Measurements from ENCODE around the gene CBY1.
"Not testable (repeated sequence)": the region's sequence is repeated elsewhere in the genome, so short reads cannot be mapped to it uniquely, and the experiment has no call there.

Gene CBY1

DNA sequence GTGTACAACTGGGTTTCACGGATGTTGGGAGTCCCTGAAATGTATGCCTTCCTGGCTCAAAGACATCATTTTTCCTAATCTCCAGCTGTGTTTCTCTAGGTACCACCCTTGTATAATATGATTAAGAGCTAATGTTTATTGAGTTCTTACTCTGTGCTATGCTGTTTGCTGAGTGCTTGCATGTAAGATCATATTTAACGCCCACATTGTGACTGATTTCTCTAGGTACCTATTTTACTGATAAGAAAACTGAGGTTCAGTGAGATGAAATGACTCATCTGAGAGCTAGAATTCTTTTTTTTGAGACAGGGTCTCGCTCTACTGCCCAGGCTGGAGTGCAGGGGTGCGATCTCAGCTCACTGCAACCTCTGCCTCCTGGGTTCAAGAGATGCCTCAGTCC, 42.9 kb upstream of the CBY1 start:
- no peak for DNase-seq (ENCODE audit: extremely low read depth, low read depth)
- TF ChIP-seq, protein P1, sequence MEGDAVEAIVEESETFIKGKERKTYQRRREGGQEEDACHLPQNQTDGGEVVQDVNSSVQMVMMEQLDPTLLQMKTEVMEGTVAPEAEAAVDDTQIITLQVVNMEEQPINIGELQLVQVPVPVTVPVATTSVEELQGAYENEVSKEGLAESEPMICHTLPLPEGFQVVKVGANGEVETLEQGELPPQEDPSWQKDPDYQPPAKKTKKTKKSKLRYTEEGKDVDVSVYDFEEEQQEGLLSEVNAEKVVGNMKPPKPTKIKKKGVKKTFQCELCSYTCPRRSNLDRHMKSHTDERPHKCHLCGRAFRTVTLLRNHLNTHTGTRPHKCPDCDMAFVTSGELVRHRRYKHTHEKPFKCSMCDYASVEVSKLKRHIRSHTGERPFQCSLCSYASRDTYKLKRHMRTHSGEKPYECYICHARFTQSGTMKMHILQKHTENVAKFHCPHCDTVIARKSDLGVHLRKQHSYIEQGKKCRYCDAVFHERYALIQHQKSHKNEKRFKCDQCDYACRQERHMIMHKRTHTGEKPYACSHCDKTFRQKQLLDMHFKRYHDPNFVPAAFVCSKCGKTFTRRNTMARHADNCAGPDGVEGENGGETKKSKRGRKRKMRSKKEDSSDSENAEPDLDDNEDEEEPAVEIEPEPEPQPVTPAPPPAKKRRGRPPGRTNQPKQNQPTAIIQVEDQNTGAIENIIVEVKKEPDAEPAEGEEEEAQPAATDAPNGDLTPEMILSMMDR (IDR thresholded peaks at IDR 0.05; ENCODE audit: low read depth, low read length, missing control alignments) = no peak
- H3K4me3 ChIP-seq (replicated peaks; ENCODE audit: low read depth, low read length) = no peak overlapping the region

DNA sequence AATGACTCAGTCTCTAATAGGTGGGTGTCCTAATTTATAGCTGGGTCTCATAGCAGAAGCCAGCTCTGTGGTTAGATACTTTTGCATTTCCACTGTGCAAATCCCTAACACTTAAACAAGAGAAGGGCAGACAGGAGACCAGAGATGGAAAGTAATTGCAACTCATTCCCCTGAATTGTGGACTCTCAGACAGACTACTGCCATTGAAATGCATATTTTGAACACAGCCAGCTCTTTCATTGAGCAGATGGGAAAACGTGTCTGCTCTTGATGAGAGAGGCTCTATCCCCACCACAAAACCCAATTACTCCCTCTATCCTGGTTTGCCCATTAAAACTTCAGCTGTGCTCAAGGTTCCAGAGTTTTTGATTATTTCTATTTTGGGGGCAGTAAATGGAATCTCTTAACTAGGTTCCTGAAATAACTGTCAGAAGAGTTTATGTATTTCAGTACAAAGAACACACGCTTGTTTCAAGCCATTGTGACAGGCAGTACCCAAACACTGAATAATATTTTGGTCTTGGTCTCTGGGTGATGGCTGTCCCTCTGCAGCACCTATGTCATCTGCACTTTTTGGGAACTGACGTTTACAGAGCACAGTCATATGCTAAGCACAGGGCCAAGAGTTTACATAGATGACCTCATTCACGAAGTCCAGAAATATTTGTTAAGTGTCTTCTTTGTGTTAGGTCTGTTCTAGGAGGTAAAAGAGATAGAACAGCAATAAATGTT, 41.9 kb upstream of the CBY1 start:
- no peak for DNase-seq (ENCODE audit: extremely low read depth, low read depth)
- TF ChIP-seq, protein P1 (IDR thresholded peaks at IDR 0.05; ENCODE audit: low read depth, low read length, missing control alignments) = no peak
- no peak overlapping the region for H3K4me3 ChIP-seq (replicated peaks; ENCODE audit: low read depth, low read length)

DNA sequence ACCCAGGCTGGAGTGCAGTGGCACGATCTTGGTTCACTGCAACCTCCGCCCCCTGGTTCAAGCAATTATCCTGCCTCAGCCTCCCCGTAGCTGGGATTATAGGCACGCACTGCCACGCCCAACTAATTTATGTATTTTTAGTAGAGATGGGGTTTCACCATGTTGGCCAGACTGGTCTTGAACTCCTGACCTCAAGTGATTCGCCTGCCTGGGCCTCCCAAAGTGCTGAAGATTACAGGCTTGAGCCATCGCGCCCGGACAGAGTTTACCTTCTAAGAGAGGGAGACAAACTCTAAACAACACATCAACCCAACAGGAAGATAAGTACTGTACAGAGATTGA, 41.4 kb upstream of the CBY1 start:
- not testable (repeated sequence) for DNase-seq (ENCODE audit: extremely low read depth, low read depth); H3K4me3 ChIP-seq (replicated peaks; ENCODE audit: low read depth, low read length)

DNA sequence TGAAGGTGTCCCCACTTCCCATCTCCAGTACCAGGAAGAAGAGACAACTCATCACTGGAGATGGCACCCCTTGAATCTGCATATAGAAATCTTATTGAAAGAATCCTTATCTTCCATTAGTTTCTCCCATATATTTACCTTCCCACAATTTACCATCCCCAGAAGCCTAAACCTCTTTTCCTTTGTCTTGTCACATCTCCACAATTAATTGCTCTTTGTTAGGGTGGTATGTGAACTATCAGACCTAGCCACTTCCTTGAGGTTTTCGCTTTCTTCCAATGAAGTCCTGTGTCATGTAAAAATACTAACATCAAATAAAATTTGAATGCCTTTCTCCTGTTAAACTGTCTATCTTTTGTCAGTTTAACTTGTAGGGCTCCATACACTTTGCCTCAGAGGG, 38.2 kb upstream of the CBY1 start:
- no peak for DNase-seq (ENCODE audit: extremely low read depth, low read depth)
- TF ChIP-seq, protein P1 (IDR thresholded peaks at IDR 0.05; ENCODE audit: low read depth, low read length, missing control alignments) = no peak
- no peak overlapping the region for H3K4me3 ChIP-seq (replicated peaks; ENCODE audit: low read depth, low read length)

DNA sequence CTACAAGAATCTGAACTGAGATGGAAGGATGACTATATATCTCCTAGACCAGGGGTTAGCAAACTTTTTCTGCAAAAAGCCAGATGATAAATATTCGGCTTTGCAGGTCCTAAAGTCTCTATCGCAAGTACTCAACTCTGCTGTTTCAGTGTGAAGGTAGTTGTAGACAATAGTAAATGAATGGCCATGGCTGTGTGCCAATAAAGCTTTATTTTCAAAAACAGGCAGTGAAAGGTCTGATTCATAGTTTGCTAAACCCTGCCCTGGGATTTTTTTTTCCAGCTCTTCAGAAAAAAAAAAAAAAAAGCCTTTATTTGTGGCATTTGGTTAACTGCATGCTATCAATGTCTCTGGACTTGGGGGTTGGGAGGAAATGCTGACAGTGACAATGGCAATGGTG, 37.8 kb upstream of the CBY1 start:
- no peak for DNase-seq (ENCODE audit: extremely low read depth, low read depth)
- no peak overlapping the region for H3K4me3 ChIP-seq (replicated peaks; ENCODE audit: low read depth, low read length)
- TF ChIP-seq, protein P1 (IDR thresholded peaks at IDR 0.05; ENCODE audit: low read depth, low read length, missing control alignments) = no peak

DNA sequence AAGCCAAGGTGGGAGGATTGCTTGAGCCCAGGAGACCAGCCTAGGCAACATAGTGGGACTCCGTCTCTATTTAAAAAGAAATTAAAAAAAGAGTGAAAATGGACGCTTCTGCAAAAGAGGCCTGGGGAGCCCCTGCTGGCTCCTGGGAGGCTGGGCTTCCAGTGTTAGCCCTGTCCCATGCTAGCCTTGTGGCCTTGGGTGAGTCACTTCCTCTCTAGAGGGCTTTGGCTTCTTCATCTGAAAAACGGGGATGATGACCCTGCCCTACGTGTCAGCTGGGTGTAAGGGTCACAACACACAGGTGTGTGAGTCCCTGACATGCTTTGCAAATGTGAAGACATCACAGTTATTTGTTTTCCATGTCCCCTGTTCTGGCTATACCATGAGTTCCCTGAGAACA, 33.1 kb upstream of the CBY1 start:
- no peak for DNase-seq (ENCODE audit: extremely low read depth, low read depth)
- no peak overlapping the region for H3K4me3 ChIP-seq (replicated peaks; ENCODE audit: low read depth, low read length)
- TF ChIP-seq, protein P1 (IDR thresholded peaks at IDR 0.05; ENCODE audit: low read depth, low read length, missing control alignments) = no peak

DNA sequence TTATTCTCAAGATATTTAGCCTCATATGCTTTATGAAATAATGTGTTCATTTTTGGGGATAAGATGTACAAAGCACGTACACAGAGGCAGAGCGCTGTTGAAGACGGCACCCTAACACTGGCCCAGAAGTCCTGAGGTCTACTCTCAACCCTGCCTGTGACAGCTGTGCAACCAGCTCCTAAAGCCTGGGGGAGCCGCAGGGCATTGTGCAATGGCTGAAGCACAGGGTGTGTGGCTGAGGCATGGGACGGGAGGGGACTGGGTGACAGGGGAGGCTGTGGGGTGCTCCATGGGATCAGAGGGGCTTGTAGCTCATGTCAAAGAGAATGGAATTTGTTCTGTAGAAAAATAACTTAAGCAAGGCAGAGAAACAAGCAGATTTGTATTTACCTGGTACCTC, 28.0 kb upstream of the CBY1 start:
- no peak overlapping the region for H3K4me3 ChIP-seq (replicated peaks; ENCODE audit: low read depth, low read length)
- no peak for DNase-seq (ENCODE audit: extremely low read depth, low read depth)
- TF ChIP-seq, protein P1 (IDR thresholded peaks at IDR 0.05; ENCODE audit: low read depth, low read length, missing control alignments) = no peak

Measured in HFF-Myc (cell line).